Kidney (tissue), 14 donors: ENCODE data around the gene TEN1. TPM values are rescaled to one million over a fixed set of nuclear protein-coding genes. Genes with fewer than 3 reads are reported as not detected.

ENCODE experiments used
- DNase-seq, 5 donors: peaks; one replicate each; pipeline ENCODE4 v3.0.0-alpha.2; 2013 to 2020
- FAIRE-seq: peaks from 2 replicates; lab custom pipeline; 2012; peaks lifted over from hg19 to GRCh38; lab: Jason Lieb, UNC
- H3K27ac ChIP-seq, 2 donors: one replicate each; pipeline ENCODE4 v1.7.0; 2013; ENCODE audit warnings: low read depth in 2 of 2, low read length in 2 of 2, inconsistent platforms in 1 of 2
- H3K27me3 ChIP-seq: one replicate; pipeline ENCODE4 v1.7.1; 2013; ENCODE audit warnings: low read length, inconsistent platforms; ENCODE audit not compliant: control insufficient read depth, insufficient read depth
- H3K36me3 ChIP-seq, 3 donors: one replicate each; pipeline versions ENCODE4 v1.7.0 to v1.7.1; 2013; ENCODE audit warnings: low read length in 3 of 3, control low read depth in 1 of 3, inconsistent platforms in 1 of 3; ENCODE audit not compliant: insufficient read depth in 3 of 3, control insufficient read depth in 2 of 3
- H3K4me1 ChIP-seq, 3 donors: one replicate each; pipeline versions ENCODE4 v1.7.0 to v1.7.1; 2013; ENCODE audit warnings: low read length in 3 of 3, inconsistent platforms in 1 of 3, low read depth in 1 of 3; ENCODE audit not compliant: control insufficient read depth in 2 of 3, insufficient read depth in 2 of 3
- H3K4me3 ChIP-seq, 3 donors: one replicate each; pipeline versions ENCODE4 v1.7.0 to v1.8.1; 2013; ENCODE audit warnings: low read length in 3 of 3, control low read depth in 1 of 3, inconsistent platforms in 1 of 3
- H3K9ac ChIP-seq, 3 donors: one replicate each; pipeline versions ENCODE4 v1.7.0 to v1.7.1; 2013; ENCODE audit warnings: low read length in 3 of 3, control low read depth in 1 of 3, inconsistent platforms in 1 of 3
- H3K9me3 ChIP-seq, 3 donors: one replicate each; pipeline versions ENCODE4 v1.7.0 to v1.7.1; 2013; ENCODE audit warnings: low read length in 3 of 3, control low read depth in 1 of 3, inconsistent platforms in 1 of 3; ENCODE audit not compliant: control insufficient read depth in 2 of 3, insufficient read depth in 1 of 3
- CTCF ChIP-seq: IDR thresholded peaks from 3 replicates; pipeline ENCODE4 v1.5.1; 2012; ENCODE audit warnings: mild to moderate bottlenecking, moderate library complexity, borderline replicate concordance; ENCODE audit not compliant: insufficient read depth; ENCODE audit errors: extremely low read depth
- intact Hi-C: fragments of 100-400 bp; cut with DNase I; formaldehyde crosslinking; loops from one replicate; pipeline ENCODE4 v1.11.1; 2022
- polyA plus RNA-seq: library from polyadenylated mRNA; stranded (reverse); fragments of 350-450 nt; fragmentation: Illumina TruSeq; extraction: RNeasy Lipid Tissue Mini Kit (QIAGEN cat#74804); gene quantifications from one replicate; pipeline ENCODE4 v1.2.3, GENCODE V29; 2014; ENCODE audit warnings: low read depth, low replicate concordance; ENCODE audit not compliant: insufficient read depth
- total RNA-seq: library from RNA; stranded (reverse); fragmentation: NEBNext Ultra II Directional; extraction: Animal tissue kit (Norgen Biotek cat#: 25700); gene quantifications from one replicate; pipeline ENCODE4 v1.2.1, GENCODE V29; 2021
- donor health status: control.
- donor health status: control.
- donor health status: control.
- donor health status: control.
- donor health status: control.
- donor health status: DM: yes; HTN: yes; CAD: no.
- donor health status: Normal renal cell carcinoma (clear cell type).

Gene TEN1
- total and polyA plus RNA-seq, 2 donors from 2014 or later = 21.3 to 40.8 TPM

- Histone ChIP-seq H3K27me3 (no peaks in the 10 kb centered on the region), H3K9me3 (no peaks in the 10 kb centered on the region), H3K4me1 (peaks cover 0 to 4% (median 0%) of the 10 kb centered on the region in 3 donors), H3K4me3 (peak overlapping the region; percentile 51 to 81 (median 65)), H3K27ac (peak overlapping the region in 1 of 2 donors; percentile 28), H3K9ac (peak overlapping the region in 1 of 3 donors; percentile 47), H3K36me3 (peaks cover 0 to 13% (median 10%) of the 10 kb centered on the region in 3 donors)
- DNase-seq (no peak), FAIRE-seq (no peak)
- intact Hi-C loops = no loop called here
- no peak for TF ChIP-seq CTCF
Measured at GRCh38 chr17:75941442-75941819, 37.6 kb upstream of the TEN1 start.

DNA sequence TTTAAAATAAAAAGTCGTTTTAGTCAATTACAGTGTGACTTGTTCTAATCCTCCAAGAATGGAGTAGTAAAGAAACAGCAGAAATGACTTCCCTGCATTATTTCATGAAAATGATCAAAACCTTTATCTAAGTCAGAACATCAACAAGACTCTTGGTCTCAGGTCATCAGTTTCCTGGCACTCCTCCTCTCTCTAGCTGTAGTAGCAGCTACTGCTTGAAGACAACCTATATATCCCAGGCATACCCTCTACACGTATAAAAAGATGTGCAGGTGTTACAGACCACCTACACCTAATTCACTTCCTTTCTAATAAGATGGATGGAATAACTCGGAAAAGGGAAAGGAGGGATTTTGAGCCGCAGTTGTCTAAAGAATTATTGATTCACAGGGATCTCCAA is 36.6 kb upstream of the TEN1 start:
- FAIRE-seq (no peak), DNase-seq (no peak)
- H3K9me3 ChIP-seq = no peaks in the 10 kb centered on the region
- intact Hi-C loops = no loop called here
- H3K27me3 ChIP-seq = no peaks in the 10 kb centered on the region
- H3K9ac ChIP-seq = no peak overlapping the region
- H3K4me3 ChIP-seq = no peak overlapping the region
- H3K27ac ChIP-seq = no peak overlapping the region
- no peak for TF ChIP-seq CTCF
- H3K36me3 ChIP-seq = peaks cover 0 to 17% (median 16%) of the 10 kb centered on the region in 3 donors
- H3K4me1 ChIP-seq = peaks cover 0 to 4% (median 0%) of the 10 kb centered on the region in 3 donors

DNA sequence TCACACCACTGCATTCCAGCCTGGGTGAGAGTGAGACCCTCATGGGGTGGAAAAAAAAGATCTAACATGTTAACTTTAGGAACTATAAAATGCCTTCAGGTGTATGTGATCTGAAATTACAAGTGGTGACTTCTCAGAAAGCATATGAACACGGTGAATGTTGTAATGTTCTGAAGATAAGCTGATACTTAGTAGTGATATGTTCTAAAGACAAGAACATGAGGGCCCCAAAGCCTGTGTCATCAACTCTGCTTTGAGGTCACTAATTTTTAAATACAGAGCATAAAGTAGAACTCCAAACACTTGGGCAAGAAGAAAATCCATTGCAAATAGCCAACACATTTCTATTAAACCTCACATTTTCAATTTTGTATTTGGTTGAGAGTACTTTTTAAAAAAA is 35.5 kb upstream of the TEN1 start:
- H3K4me1 ChIP-seq = peaks cover 0 to 4% (median 0%) of the 10 kb centered on the region in 3 donors
- no peak for TF ChIP-seq CTCF
- H3K9me3 ChIP-seq = no peaks in the 10 kb centered on the region
- DNase-seq (no peak), FAIRE-seq (no peak)
- no peak overlapping the region for H3K9ac ChIP-seq
- no peak overlapping the region for H3K4me3 ChIP-seq
- H3K27me3 ChIP-seq = no peaks in the 10 kb centered on the region
- intact Hi-C loops = no loop called here
- H3K27ac ChIP-seq = no peak overlapping the region
- H3K36me3 ChIP-seq = peaks cover 2 to 26% (median 20%) of the 10 kb centered on the region in 3 donors

GRCh38 chr17:75945211-75945610 is 33.8 kb upstream of the TEN1 start:
- no peak for FAIRE-seq

More at GRCh38 chr17:75945211-75945610, 33.8 kb upstream of the TEN1 start:
- Histone ChIP-seq H3K9ac (no peak overlapping the region), H3K36me3 (peaks cover 7 to 37% (median 28%) of the 10 kb centered on the region in 3 donors), H3K4me3 (no peak overlapping the region), H3K9me3 (no peaks in the 10 kb centered on the region), H3K27me3 (no peaks in the 10 kb centered on the region), H3K4me1 (peaks cover 0 to 4% (median 0%) of the 10 kb centered on the region in 3 donors), H3K27ac (no peak overlapping the region)
- DNase-seq = no peak
- no peak for TF ChIP-seq CTCF
- intact Hi-C loops = no loop called here
